ENCODE results near the gene PPIP5K2. TPM values are rescaled to one million over a fixed set of nuclear protein-coding genes. Genes with fewer than 3 reads are reported as not detected.

The PPIP5K2 gene
- total RNA-seq, 1 donor from 2014 or later = 24.6 TPM

- intact Hi-C loops (cut with DNase I) = no loop called here
- Histone ChIP-seq H3K4me1 (no peaks in the 10 kb centered on the region), H3K36me3 (peaks cover 0 to 48% of the 10 kb centered on the region in 2 donors), H3K4me3 (no peak overlapping the region), H3K27me3 (no peaks in the 10 kb centered on the region), H3K27ac (no peak overlapping the region), H3K9me3 (peaks cover 4% of the 10 kb centered on the region)
- TF ChIP-seq CTCF (IDR thresholded peaks at IDR 0.05) = no peak
- TF ChIP-seq POLR2A (IDR thresholded peaks at IDR 0.05) = no peak
- no peak for TF ChIP-seq POLR2AphosphoS5 (IDR thresholded peaks at IDR 0.05; ENCODE audit: insufficient read depth in 1 of 2, low read depth in 1 of 2)
- no peak for DNase-seq (ENCODE audit: extremely low spot score in 2 of 2)
Observed at GRCh38 chr5:103089272-103089671, 30.8 kb upstream of the PPIP5K2 start.

GRCh38 chr5:103090791-103091190, 29.3 kb upstream of the PPIP5K2 start:
- H3K27ac ChIP-seq = no peak overlapping the region
- DNase-seq (ENCODE audit: extremely low spot score in 2 of 2) = no peak
- intact Hi-C loops (cut with DNase I) = no loop called here
- no peaks in the 10 kb centered on the region for H3K27me3 ChIP-seq
- H3K9me3 ChIP-seq = no peaks in the 10 kb centered on the region
- H3K4me1 ChIP-seq = no peaks in the 10 kb centered on the region
- peaks cover 0 to 43% of the 10 kb centered on the region in 2 donors for H3K36me3 ChIP-seq
- TF ChIP-seq POLR2AphosphoS5 (IDR thresholded peaks at IDR 0.05; ENCODE audit: insufficient read depth in 1 of 2, low read depth in 1 of 2) (no peak), POLR2A (IDR thresholded peaks at IDR 0.05) (no peak), CTCF (IDR thresholded peaks at IDR 0.05) (no peak)
- no peak overlapping the region for H3K4me3 ChIP-seq

- peaks cover 0 to 31% of the 10 kb centered on the region in 2 donors for H3K36me3 ChIP-seq
- H3K4me1 ChIP-seq = no peaks in the 10 kb centered on the region
- H3K27ac ChIP-seq = no peak overlapping the region
- no peak for TF ChIP-seq CTCF (IDR thresholded peaks at IDR 0.05)
- TF ChIP-seq POLR2AphosphoS5 (IDR thresholded peaks at IDR 0.05; ENCODE audit: insufficient read depth in 1 of 2, low read depth in 1 of 2) = no peak
- no peak for TF ChIP-seq POLR2A (IDR thresholded peaks at IDR 0.05)
- H3K9me3 ChIP-seq = no peaks in the 10 kb centered on the region
- no peaks in the 10 kb centered on the region for H3K27me3 ChIP-seq
- no peak overlapping the region for H3K4me3 ChIP-seq
- DNase-seq (ENCODE audit: extremely low spot score in 2 of 2) = no peak
- intact Hi-C loops (cut with DNase I) = no loop called here
Observed at GRCh38 chr5:103092676-103093075, 27.4 kb upstream of the PPIP5K2 start.

- peaks cover 0 to 22% of the 10 kb centered on the region in 2 donors for H3K36me3 ChIP-seq
- intact Hi-C loops (cut with DNase I) = no loop called here
Observed at GRCh38 chr5:103093727-103094126, 26.4 kb upstream of the PPIP5K2 start.

More at GRCh38 chr5:103093727-103094126, 26.4 kb upstream of the PPIP5K2 start:
- DNase-seq (ENCODE audit: extremely low spot score in 2 of 2) = no peak
- Histone ChIP-seq H3K9me3 (no peaks in the 10 kb centered on the region), H3K27me3 (no peaks in the 10 kb centered on the region), H3K4me3 (no peak overlapping the region), H3K27ac (no peak overlapping the region), H3K4me1 (no peaks in the 10 kb centered on the region)
- TF ChIP-seq POLR2A (IDR thresholded peaks at IDR 0.05) = no peak
- TF ChIP-seq POLR2AphosphoS5 (IDR thresholded peaks at IDR 0.05; ENCODE audit: insufficient read depth in 1 of 2, low read depth in 1 of 2) = no peak
- no peak for TF ChIP-seq CTCF (IDR thresholded peaks at IDR 0.05)
